HG02970 (cell line): ENCODE data around the gene SLC8A1.

ENCODE experiments used
- ATAC-seq: cut with Tn5 transposase; IDR thresholded peaks from one replicate; pipeline ENCODE4 v1.9.1; 2021; ENCODE audit warnings: mild to moderate bottlenecking, moderate library complexity, moderate number of reproducible peaks; ENCODE audit not compliant: unreplicated experiment, low FRiP score

SLC8A1 gene

DNA sequence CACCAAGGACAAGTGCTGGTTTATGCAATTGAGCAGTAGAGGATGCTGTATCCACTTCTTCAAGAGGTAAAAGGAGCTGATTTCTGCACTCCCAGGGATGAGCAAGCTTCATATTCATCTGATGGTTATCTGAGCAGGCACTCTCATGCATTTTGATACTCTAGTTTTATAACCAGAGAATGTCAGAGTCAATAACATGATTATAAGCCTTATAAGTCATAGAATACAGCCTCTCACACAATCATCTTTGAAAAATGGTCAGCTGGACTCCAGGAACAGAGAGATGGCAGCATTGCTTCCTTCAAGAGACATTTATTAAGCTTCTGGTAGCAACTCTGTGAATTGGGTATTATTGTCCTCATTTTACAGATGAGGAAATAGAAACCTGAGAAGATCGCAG lies 167.1 kb downstream of the SLC8A1 start:
- no peak for ATAC-seq

DNA sequence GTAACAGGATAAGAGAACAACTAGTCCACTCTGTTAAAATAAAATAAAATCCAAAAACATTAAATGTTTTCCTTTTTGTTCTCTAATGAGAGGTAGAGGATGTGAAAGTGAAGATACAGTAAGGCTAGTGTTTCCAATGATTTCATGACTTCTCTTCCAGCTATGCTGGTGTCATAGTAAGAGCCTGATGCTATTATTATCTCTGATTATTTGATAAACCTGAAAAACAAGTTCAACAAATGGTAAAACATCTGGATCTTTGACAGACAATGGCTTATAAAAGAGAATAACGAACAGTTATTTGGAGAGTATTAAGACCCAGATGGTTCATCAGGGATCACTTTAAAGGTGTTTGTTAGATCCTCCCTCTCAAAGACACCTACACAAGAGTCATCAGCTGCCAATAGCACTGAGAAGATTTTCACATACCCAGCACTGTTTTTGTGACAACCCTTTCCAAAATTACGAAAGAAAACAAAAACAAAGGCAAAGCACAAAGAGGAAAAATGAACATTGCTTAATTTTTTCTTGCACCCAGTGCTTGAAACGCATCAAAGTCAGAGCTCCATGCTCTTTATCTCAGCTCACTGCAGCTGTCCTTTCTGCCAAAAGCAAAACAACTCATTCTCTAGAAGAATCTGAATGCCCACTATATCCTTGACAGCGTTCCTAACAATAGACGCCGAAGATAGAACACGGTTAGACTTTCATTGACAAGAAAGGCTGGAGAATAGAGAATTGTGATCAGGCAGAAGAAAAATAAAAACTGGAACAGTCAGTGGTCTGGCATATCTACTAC lies 168.6 kb downstream of the SLC8A1 start:
- no peak for ATAC-seq

DNA sequence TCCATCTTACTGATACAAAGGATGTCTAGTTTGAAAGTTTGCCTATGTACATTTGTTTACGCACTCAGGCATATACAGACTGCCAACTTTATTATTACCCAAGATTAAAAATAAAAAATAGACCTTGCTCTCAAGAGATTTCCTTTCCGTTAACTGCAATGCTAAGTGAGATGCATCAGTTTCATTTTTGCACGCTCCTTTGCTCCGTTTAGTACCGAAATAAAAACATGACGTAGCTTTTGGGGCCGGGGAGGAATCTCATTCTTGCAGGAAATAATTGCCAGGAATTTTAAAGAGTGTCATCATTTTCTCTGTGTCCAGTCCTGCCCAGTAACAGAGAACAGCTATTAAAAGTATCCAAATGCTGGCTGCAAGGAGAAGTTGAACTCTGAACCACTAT lies 169.5 kb downstream of the SLC8A1 start:
- ATAC-seq, result no peak

DNA sequence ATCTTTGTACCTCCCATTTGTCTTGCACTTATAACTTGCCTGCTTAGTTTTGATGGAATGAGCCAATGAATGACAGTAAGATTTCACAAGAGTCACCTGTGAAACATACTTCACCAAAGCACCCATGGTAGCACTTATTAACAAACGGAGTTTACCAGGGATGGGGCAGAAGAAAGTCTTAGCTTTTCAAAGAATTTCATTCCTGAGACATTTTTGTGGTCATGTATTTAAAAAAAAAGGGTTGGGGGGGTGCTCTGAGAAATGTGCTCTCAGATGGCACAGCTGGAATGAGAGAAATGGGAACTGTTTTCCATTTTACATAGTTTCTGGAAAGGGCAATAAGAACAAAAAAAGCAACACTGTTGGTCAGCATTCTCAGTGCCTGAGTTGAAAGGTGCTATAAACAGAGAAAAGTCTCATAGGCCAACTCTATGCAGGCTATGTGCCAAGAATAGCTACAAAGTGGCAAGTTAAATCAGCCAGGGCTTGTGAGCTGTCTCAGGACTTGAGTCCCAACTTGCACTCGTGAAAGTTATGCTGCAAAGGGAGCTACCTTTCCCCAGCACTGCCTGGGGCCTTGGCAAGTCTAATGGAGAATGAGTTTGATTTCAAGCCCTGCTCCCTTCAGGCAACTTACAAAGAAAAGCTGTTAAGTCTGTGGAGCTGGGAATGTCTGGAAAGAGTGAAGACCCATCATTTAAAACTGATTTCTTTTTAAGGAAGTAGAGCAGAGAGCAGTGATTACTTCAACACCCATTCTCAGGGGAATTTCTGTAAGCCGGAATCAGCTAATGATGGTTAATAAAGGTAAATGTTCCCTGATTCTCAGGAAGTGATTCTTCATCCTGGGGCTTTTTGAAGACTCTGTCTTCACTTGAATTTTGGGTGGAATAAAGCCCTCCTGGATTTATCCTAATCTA lies 170.6 kb downstream of the SLC8A1 start:
- no peak for ATAC-seq

DNA sequence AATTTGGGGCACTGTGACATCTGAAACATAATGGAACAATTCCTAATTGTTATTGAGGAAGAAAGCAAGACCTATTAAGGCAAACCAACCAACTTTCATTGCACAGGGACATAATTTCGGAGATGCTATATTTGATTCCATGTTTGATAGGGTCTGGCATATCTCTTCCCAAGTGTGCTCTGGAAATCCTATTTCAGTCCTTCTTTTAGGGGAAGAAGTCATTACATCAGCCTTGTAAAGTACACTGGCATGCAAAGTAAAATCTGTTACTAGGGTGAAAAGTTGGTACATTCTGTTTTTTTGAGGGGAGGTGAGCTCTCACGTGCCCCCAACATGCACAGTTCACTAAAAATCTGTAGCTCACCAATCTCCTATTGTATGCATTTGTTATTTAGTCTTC lies 172.4 kb downstream of the SLC8A1 start:
- ATAC-seq, result no peak

DNA sequence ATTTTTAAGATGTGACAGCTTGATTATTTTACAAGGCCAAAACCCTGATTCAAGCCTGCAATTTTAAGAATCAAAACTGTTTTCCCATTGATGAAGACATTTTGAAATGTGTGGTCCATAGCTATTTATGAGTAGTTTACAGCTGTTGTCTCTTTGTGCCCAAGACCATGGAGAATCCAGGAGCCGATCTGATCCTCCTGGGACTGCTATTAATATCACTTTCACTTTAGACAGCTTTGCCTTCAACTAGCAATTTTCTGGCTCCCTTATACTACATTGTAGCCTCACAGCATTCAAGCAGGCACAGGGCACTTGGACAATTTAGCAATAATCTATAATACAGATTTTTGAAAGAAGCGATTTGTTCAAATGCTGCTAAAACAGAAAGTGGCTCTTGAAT lies 172.9 kb downstream of the SLC8A1 start:
- no peak for ATAC-seq

DNA sequence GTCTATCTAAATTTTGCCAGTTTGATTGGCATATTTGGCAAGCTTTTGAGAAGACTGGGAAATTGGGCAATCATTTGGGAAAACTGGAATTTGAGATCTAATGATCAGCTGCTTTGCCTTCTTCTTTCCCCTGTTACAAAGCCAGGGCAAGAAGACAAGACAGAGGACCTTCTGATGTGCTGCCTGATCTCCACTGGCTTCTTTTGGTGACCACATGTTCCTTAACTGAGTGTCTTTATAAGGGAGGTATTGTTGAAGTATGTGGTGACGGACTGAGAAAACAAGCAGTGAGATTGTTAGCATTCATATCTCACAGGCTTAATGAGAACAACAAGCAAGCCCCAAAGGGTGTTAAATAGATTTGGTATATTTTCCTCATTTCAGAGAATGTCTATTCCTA lies 175.8 kb downstream of the SLC8A1 start:
- no peak for ATAC-seq

DNA sequence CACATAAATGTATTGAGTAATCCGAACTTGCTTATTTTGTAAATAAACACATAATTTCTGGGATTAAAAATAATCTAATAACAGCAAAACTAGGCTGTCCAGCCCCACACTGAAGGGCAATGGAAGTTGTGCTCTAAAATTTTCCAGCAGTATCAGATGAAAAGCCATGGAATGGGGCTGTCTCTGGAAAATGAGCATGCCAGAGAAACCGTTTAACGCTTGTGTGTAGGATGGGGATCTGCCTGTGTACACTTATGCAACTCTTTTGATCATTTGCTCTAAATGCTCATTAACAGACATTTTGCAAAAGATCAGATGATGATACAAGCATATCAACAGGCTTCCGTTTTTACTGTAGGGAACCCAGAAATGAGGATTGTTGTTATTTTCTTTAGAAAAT lies 177.6 kb downstream of the SLC8A1 start:
- no peak for ATAC-seq

DNA sequence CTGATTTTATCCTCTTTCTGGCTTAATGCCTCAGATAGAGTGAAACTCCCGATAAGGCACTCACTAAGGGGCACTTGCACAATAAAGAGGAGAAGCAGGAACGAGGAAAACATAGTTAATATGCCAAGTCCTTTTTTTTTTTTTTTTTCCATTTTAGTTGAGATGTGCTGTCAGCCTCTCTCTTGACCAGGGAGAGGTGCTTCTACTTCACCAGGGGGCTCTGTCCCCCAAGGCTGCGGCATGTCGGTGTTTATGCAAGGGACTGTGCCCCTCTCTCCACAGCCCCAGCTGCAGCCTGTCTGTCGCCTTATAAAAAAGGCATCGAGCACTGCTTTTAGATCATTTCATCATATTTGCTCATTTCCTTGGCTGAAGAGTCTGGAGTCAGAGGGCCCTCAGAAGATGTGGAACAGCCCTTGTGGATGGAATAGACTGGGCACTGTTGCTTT lies 178.1 kb downstream of the SLC8A1 start:
- no peak for ATAC-seq

DNA sequence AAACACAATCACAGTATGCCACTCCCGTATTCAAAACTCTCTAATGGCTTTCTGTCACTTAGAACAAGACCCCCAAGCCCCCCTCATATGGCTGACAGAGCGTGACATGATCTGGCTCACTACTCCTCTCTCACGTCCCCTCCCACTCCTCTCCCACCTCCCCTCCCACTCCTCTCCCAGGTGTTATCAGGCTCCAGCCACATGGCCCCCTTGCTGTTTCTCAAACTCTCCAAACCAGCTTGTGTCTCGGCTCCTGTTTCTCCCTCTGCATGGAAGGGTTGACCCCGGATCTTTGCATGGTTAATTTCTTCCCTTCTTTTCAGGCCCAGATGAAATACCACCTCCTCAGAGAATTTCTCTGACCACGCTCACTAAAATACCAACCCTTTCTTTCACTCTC lies 180.8 kb downstream of the SLC8A1 start:
- no peak for ATAC-seq

DNA sequence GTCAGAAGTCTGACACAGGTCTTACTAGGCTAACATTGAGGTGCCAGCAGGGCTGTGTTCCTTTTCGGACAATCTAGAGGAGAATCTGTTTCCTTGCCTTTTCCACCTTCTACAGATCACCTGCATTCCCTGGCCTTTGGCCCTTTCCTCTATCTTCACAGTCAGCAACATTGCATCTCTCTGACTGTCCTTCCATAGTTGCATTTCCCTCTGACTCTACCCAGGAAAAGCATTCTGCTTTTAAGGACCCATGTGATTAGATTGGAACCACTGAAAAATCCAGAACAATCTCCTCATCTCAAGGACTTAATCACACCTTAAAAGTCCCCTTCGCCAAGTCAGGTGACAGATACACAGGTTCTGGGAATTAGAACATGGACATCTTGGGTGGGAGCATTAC lies 181.5 kb downstream of the SLC8A1 start:
- no peak for ATAC-seq

DNA sequence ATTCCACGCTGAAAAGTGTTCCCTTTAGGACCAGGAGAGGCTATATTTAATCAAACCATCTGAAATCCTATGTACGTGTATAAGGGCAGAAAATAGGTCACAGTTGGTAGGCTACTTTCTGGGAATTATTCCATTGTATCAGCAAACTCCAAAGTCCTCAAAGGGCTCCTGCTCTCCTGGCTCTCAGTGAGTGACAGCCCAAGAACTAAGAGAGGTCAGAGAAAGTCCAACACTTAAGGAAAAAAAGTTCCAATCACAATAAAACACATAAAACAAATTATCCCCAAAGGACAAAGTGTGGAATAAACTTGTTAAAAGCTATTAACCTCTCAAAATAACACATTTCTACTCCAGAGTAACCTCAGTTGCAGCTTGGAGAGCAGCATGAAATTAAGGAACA lies 183.3 kb downstream of the SLC8A1 start:
- no peak for ATAC-seq

DNA sequence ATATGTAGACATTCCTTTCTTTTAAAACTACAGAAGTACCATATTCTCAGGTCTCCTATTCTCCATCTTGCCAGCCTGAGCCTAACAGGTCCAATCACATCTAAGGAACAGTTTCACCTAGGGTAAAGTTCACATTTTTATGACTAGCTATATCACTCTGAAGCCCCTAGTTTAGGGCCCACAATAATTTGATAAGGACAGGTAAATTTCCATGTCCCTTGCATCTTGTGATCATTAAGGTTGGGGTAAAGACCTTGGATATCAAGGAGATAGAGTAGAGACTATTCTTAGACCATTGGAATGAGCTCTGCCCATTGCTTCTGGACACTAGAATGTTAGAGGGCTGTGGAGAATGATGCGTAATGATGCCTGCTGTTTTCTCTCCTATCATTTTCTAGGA lies 185.7 kb downstream of the SLC8A1 start:
- ATAC-seq, result no peak

DNA sequence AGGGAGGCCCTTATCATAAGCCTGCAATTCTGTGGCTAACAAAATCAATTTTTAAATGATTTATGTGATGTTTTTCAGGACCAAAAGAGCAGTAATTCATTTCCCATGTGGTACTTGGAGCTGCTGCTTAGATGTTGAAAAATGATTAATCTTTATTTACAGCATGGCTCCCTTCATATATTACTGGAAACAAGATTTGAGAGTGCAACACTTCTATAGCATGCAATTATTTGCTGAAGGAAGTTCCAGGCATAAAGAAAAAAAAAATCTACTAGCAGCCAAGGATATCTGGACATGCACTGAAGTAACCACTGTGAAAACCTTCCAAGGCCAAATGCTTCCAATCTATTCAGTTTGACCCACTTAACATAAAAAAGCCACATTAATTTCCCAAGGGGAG lies 186.3 kb downstream of the SLC8A1 start:
- no peak for ATAC-seq

DNA sequence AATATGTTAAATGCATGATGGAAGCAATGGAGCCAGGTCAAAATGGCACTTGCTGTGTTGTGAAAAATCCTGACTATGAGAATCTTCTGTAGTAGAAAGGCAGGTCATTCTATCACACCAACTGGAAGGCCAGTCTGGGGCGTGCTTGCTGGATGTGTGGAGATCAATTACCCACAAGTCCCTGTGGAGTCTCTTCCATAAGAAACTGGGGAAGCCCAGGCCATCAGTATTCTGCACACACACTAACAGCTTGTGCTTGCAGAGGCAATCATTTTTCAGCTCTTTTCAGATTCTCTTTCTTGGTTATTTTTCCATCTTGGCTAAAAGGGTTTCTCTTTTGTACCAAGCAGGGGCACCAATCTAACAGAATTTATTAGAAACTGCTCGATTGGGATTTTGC lies 190.8 kb downstream of the SLC8A1 start:
- no peak for ATAC-seq

DNA sequence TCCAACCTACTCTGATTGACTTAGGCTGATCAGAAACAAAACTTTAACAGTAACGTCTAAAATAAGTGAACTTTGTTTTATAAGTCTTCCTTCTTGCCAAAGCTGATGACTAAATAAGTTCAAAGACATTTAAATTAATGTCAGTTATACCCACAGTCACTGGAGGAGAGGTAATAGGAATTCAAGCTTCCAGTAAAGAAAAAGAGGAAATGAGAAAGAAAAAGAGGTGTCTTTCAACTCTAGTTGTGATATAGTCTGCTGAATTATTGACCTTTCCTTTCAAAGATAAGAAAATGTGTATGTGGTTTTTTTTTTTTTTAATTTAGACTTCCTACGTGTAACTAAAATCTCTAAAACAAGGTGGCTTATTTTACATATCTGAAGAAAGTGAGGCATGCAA lies 191.5 kb downstream of the SLC8A1 start:
- ATAC-seq, result no peak

DNA sequence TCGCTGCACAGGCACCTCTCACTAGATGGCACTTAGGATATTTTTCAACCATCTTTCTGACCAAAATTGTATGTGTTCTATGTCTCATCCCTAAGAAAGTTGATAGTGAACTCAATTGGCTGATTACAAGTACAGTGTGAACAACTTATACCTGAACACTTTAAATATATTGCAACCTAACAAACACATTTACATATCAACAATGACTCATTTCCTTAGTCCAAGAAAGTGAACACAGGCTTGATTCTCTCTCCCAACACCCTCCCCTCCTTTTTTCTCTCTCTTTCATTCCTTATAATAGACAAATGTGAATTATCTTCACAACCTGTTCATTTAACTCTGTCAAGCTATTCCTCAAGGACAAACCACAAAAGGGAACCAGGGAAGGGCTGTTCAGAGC lies 192.0 kb downstream of the SLC8A1 start:
- ATAC-seq, result no peak

DNA sequence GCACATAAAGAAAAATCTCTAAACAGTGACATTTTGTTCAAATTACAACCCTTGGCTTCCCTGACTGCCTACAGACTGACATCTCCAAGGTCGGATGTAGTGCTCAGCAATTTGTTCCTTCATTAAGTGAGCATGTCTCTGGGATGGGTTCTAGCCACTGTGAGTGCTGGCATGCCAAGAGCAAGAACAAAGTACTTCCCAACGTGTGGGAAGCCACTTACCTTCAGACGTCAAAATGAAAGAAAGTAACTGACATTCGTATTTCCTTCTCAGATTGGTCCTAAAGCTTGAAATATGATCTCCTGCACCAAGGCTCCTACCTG lies 193.8 kb downstream of the SLC8A1 start:
- ATAC-seq, result no peak

DNA sequence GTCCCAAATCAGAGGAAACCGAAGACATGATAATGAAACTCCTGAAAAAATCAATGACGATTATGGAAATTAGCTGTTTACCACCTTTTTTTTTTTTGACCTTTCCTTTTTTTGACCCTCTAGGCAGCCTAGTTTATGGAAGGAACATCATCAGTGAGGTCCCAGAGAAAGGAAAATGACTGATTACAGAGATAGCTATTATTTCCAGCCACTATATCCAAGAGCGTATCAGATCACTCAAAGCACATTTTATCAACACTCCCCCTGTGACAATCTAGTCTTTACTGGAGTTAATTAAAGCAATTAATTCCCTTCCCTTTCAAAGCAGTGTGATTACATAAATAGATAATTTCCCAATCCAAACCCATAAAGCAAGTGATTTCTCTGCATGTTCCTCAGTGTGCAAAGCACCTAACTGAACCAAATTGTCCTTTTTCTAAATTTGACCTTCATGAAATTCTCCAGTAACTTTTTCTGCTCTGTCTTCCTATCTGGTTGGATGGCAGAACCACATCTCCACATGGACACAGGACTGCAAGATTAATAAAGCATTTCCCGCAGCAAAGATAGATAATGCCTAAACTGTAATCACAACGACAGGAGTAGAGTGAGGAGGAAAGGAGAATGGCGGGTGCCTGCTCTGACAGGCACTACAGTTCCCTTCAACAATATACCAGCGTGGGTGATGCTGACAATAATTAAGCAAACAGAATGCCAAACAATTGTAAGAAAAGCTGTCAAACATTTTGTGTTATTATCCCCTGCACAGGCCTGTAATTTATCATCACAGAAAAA lies 194.4 kb downstream of the SLC8A1 start:
- ATAC-seq, result no peak

DNA sequence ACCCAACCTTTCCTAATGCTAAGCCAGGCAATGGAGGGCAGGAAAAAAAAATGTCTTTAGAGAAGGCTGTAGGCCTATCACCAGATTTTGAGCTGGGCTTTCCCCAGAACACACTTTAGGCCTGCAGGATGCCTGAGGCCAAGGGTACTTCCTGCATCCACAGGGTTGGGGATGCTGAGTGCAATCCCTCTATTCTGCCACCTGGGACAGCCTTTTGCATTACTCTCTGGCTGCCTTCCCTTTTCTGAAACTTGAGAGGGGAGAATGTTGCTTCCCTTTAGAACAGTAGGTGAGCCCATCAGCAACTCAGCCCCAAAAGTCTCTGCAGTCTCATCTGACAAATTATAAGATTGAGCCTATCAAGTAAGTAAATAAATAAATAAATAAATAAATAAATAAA lies 195.2 kb downstream of the SLC8A1 start:
- no peak for ATAC-seq

DNA sequence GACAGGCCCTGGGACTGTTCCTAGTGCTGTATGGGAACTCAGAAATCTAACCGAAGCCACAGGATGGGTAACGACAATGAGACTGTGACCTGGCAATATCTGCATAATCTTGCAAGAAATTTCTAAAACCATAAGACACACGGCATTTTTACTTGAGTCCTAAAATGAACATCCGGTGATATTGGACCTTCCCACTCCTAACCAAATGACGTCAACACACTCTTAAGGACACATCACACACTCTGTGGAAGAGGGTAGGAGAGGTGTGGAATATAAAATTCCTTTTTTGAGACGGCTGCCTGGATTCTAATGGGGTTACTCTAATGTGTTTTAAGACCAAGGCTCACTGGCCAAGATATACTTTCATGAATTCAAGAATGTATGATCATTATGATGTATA lies 195.9 kb downstream of the SLC8A1 start:
- no peak for ATAC-seq
